H1 (cell line): Measurements from ENCODE around the gene GPC1. TPM values are rescaled to one million over a fixed set of nuclear protein-coding genes. Genes with fewer than 3 reads are reported as not detected.

ENCODE experiments used
- NANOG ChIP-seq: IDR thresholded peaks from 2 replicates; pipeline ENCODE4 v1.6.1; 2011; ENCODE audit warnings: low read length, low read depth, mild to moderate bottlenecking, inconsistent platforms; ENCODE audit not compliant: insufficient read depth, poor library complexity, severe bottlenecking
- polyA plus RNA-seq, 7 experiments: library from polyadenylated mRNA; depleted of rRNA in 3 of 7; stranded (reverse) in 5 of 7; unstranded in 2 of 7; fragments of >200 nt in 5 of 7; fragments of 200-250 nt in 2 of 7; gene quantifications; 1 replicate in 5 of 7; 2 replicates in 1 of 7; 4 replicates in 1 of 7; pipeline versions ENCODE4 v1.2.1 to v1.2.3, GENCODE V29; 2011 to 2013; ENCODE audit warnings: missing spikeins in 2 of 7, mixed read lengths in 2 of 7
- total RNA-seq: library from RNA; stranded (reverse); fragmentation: NEBNext Ultra II Directional; extraction: Animal tissue kit (Norgen Biotek cat#: 25700); gene quantifications from 2 replicates; pipeline ENCODE4 v1.2.1, GENCODE V29; 2021

GPC1 gene
- total and polyA plus RNA-seq, 2 of the 8 experiments (the other 6 are each of a cell fraction or from before 2014, with no cell fraction given), result 21.9 to 28.3 TPM

GRCh38 chr2:240507778-240508251 is 72.4 kb downstream of the GPC1 start (continued):
- no peak for TF ChIP-seq NANOG
